Esophagus squamous epithelium (tissue), 4 donors: ENCODE data around the gene PTPN18.

Experiments used
- POLR2A ChIP-seq, 4 donors: fragments of 450-650 bp; IDR thresholded peaks; one replicate each; pipeline ENCODE4 v1.6.1; 2017; ENCODE audit warnings: antibody characterized with exemption in 4 of 4, mild to moderate bottlenecking in 4 of 4, moderate library complexity in 3 of 4
- TF ChIP-seq, protein P1 (sequence below), 6 experiments: fragments of 450-650 bp in 4 of 6; fragments of 200-600 bp in 2 of 6; sonication (generic) in 2 of 6; IDR thresholded peaks; one replicate each; pipeline ENCODE4 v1.5.1; 2016 to 2019; ENCODE audit warnings: antibody characterized with exemption in 6 of 6, mild to moderate bottlenecking in 4 of 6, moderate library complexity in 4 of 6

GRCh38 chr2:130339885-130340745 lies 15.7 kb upstream of the PTPN18 start:
- TF ChIP-seq, protein P1, sequence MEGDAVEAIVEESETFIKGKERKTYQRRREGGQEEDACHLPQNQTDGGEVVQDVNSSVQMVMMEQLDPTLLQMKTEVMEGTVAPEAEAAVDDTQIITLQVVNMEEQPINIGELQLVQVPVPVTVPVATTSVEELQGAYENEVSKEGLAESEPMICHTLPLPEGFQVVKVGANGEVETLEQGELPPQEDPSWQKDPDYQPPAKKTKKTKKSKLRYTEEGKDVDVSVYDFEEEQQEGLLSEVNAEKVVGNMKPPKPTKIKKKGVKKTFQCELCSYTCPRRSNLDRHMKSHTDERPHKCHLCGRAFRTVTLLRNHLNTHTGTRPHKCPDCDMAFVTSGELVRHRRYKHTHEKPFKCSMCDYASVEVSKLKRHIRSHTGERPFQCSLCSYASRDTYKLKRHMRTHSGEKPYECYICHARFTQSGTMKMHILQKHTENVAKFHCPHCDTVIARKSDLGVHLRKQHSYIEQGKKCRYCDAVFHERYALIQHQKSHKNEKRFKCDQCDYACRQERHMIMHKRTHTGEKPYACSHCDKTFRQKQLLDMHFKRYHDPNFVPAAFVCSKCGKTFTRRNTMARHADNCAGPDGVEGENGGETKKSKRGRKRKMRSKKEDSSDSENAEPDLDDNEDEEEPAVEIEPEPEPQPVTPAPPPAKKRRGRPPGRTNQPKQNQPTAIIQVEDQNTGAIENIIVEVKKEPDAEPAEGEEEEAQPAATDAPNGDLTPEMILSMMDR (IDR thresholded peaks at IDR 0.05), result no peak
- no peak for TF ChIP-seq POLR2A (IDR thresholded peaks at IDR 0.05)
